ENCODE measurements around the gene DACT1. TPM values are rescaled to one million over a fixed set of nuclear protein-coding genes. Genes with fewer than 3 reads are reported as not detected.

DACT1 gene
- total RNA-seq, 2 donors from 2014 or later = 3.9 to 4.0 TPM

- H3K4me3 ChIP-seq = no peak overlapping the region
- H3K9me3 ChIP-seq = no peaks in the 10 kb centered on the region
- no peak for DNase-seq
- 46 to 69% methylated on average over 1 of the region's 1 CpG for WGBS, 2 donors
- H3K27ac ChIP-seq = no peak overlapping the region
- intact Hi-C loops (cut with DNase I) = no loop called here
- H3K27me3 ChIP-seq = no peaks in the 10 kb centered on the region
- TF ChIP-seq CTCF (IDR thresholded peaks at IDR 0.05) (no peak), POLR2A (IDR thresholded peaks at IDR 0.05) (no peak)
- peaks cover 4% of the 10 kb centered on the region for H3K4me1 ChIP-seq
- H3K36me3 ChIP-seq (replicated peaks in 1 of 2; ENCODE audit: insufficient read depth in 1 of 2, low read depth in 2 of 2) = no peaks in the 10 kb centered on the region
- no peak for ATAC-seq
Observed at GRCh38 chr14:58662018-58662417, 24.3 kb downstream of the DACT1 start.

DNA sequence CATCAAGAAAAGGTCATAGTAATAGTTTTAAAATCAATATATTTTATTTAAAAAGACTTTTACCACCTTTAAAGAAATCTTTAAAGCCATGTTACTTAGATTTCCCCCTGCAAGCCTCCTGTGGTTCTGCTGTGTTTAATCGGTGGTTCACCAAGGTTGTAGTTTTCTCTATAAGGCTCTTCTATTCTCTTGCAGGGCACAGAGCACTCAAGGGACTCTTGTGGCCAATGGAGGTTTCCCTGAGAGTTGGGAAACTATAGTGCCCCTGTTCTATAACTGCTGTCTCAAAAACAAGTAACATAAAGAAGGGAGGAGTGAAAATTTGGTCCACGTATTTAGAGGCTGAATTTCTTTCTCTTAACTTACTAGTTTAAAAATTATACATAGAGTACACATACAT lies 25.0 kb downstream of the DACT1 start:
- H3K4me3 ChIP-seq = no peak overlapping the region
- DNase-seq = no peak
- peaks cover 4% of the 10 kb centered on the region for H3K4me1 ChIP-seq
- no peaks in the 10 kb centered on the region for H3K27me3 ChIP-seq
- TF ChIP-seq POLR2A (IDR thresholded peaks at IDR 0.05) = no peak
- TF ChIP-seq CTCF (IDR thresholded peaks at IDR 0.05) = no peak
- no peak overlapping the region for H3K27ac ChIP-seq
- H3K9me3 ChIP-seq = no peaks in the 10 kb centered on the region
- intact Hi-C loops (cut with DNase I) = no loop called here
- no peaks in the 10 kb centered on the region for H3K36me3 ChIP-seq (replicated peaks in 1 of 2; ENCODE audit: insufficient read depth in 1 of 2, low read depth in 2 of 2)
- 60 to 69% methylated on average over 2 of the region's 2 CpGs for WGBS, 2 donors
- ATAC-seq = no peak

GRCh38 chr14:58663494-58664111 lies 25.8 kb downstream of the DACT1 start:
- TF ChIP-seq CTCF (IDR thresholded peaks at IDR 0.05) = no peak
- no peak for TF ChIP-seq POLR2A (IDR thresholded peaks at IDR 0.05)
- no peak overlapping the region for H3K4me3 ChIP-seq
- ATAC-seq (peak; percentile 89), DNase-seq (peak in 2 of 4 donors; percentile 8 to 15)
- peaks cover 4% of the 10 kb centered on the region for H3K4me1 ChIP-seq
- H3K36me3 ChIP-seq (replicated peaks in 1 of 2; ENCODE audit: insufficient read depth in 1 of 2, low read depth in 2 of 2) = no peaks in the 10 kb centered on the region
- H3K9me3 ChIP-seq = no peaks in the 10 kb centered on the region
- intact Hi-C loops (cut with DNase I) = no loop called here
- no peaks in the 10 kb centered on the region for H3K27me3 ChIP-seq
- H3K27ac ChIP-seq = peak overlapping the region in 3 of 4 donors; percentile 15 to 72 (median 43)
- 25 to 34% methylated on average over 2 of the region's 2 CpGs for WGBS, 2 donors

GRCh38 chr14:58665773-58666500 lies 28.2 kb downstream of the DACT1 start:
- DNase-seq = no peak
- WGBS, 2 donors = 82 to 88% methylated on average over 3 of the region's 3 CpGs

More at GRCh38 chr14:58665773-58666500, 28.2 kb downstream of the DACT1 start:
- TF ChIP-seq CTCF (IDR thresholded peaks at IDR 0.05) (no peak), POLR2A (IDR thresholded peaks at IDR 0.05) (no peak)
- H3K27me3 ChIP-seq = no peaks in the 10 kb centered on the region
- no peak for ATAC-seq
- no peaks in the 10 kb centered on the region for H3K36me3 ChIP-seq (replicated peaks in 1 of 2; ENCODE audit: insufficient read depth in 1 of 2, low read depth in 2 of 2)
- H3K27ac ChIP-seq = no peak overlapping the region
- intact Hi-C loops (cut with DNase I) = no loop called here
- H3K4me1 ChIP-seq = peaks cover 4% of the 10 kb centered on the region
- no peaks in the 10 kb centered on the region for H3K9me3 ChIP-seq
- H3K4me3 ChIP-seq = no peak overlapping the region

All from body of pancreas (tissue), 4 donors.